Lung (tissue), 12 donors: Measurements from ENCODE around the gene ARHGAP8. TPM values are rescaled to one million over a fixed set of nuclear protein-coding genes. Genes with fewer than 3 reads are reported as not detected.

Experiments used
- ATAC-seq: fragments of 200-7000 bp; cut with Tn5 transposase; one replicate; pipeline ENCODE4 v1.9.1; 2020; ENCODE audit warnings: moderate number of reproducible peaks; ENCODE audit not compliant: insufficient read depth, low FRiP score
- DNase-seq, 3 donors: peaks; one replicate each; pipeline ENCODE4 v3.0.0-alpha.2; 2013 to 2017
- H3K27ac ChIP-seq, 2 donors: one replicate each; pipeline ENCODE4 v1.5.1; 2013; ENCODE audit warnings: mild to moderate bottlenecking in 2 of 2, moderate library complexity in 2 of 2, control low read depth in 1 of 2, inconsistent platforms in 1 of 2, low read depth in 1 of 2, low read length in 1 of 2
- H3K27me3 ChIP-seq, 3 donors: one replicate each; pipeline ENCODE4 v1.5.1; 2013; ENCODE audit warnings: low read length in 2 of 3; ENCODE audit not compliant: control insufficient read depth in 3 of 3, insufficient read depth in 3 of 3
- H3K36me3 ChIP-seq, 4 donors: one replicate each; pipeline ENCODE4 v1.5.1; 2013; ENCODE audit warnings: low read length in 4 of 4, mild to moderate bottlenecking in 1 of 4, moderate library complexity in 1 of 4; ENCODE audit not compliant: control insufficient read depth in 4 of 4, insufficient read depth in 4 of 4
- H3K4me1 ChIP-seq, 5 donors: one replicate each; pipeline ENCODE4 v1.5.1; 2013; ENCODE audit warnings: low read length in 5 of 5, mild to moderate bottlenecking in 2 of 5, moderate library complexity in 1 of 5; ENCODE audit not compliant: control insufficient read depth in 5 of 5, insufficient read depth in 5 of 5
- H3K4me3 ChIP-seq: one replicate; pipeline ENCODE4 v1.5.1; 2013; ENCODE audit warnings: mild to moderate bottlenecking, control low read depth, moderate library complexity
- H3K9ac ChIP-seq, 2 donors: one replicate each; pipeline ENCODE4 v1.5.1; 2013; ENCODE audit warnings: low read length in 2 of 2, control low read depth in 1 of 2; ENCODE audit not compliant: insufficient read depth in 1 of 2
- H3K9me3 ChIP-seq, 4 donors: one replicate each; pipeline ENCODE4 v1.5.1; 2013; ENCODE audit warnings: low read length in 3 of 4, mild to moderate bottlenecking in 1 of 4, moderate library complexity in 1 of 4; ENCODE audit not compliant: control insufficient read depth in 4 of 4, insufficient read depth in 3 of 4
- CTCF ChIP-seq: IDR thresholded peaks from 2 replicates; pipeline ENCODE4 v1.5.1; 2012; ENCODE audit warnings: mild to moderate bottlenecking; ENCODE audit errors: control extremely low read depth, extremely low read depth
- whole genome bisulfite sequencing, 2 donors: extraction: QIAGEN DNeasy Blood & Tissue Kit; methylation state at CpG; one replicate each; pipeline ENCODE4 v1.1.7; 2013; 5-methylcytosine and 5-hydroxymethylcytosine counted together
- polyA plus RNA-seq, 2 donors: library from polyadenylated mRNA; stranded (reverse); fragments of 200-250 nt; gene quantifications; one replicate each; pipeline ENCODE4 v1.2.1, GENCODE V29; 2013
- total RNA-seq, 2 donors: library from RNA; depleted of rRNA in 1 of 2; stranded (reverse); fragments of >200 nt in 1 of 2; gene quantifications; one replicate each; pipeline ENCODE4 v1.2.1, GENCODE V29; 2014 to 2021
- donor health status: control.
- donor health status: control.
- donor health status: Bipolar disorder and iron deficiency.
- donor health status: healthy.
- donor health status: DM: yes; HTN: yes; CAD: no.

Gene ARHGAP8
- total and polyA plus RNA-seq, 4 donors, result 6.8 to 21.6 (median 16.5) TPM

GRCh38 chr22:44705022-44705297 lies 47.4 kb upstream of the ARHGAP8 start:
- WGBS, 2 donors, result 92 to 94% methylated on average over 4 of the region's 4 CpGs
- no peaks in the 10 kb centered on the region for H3K9me3 ChIP-seq
- DNase-seq (no peak), ATAC-seq (no peak)
- H3K27me3 ChIP-seq, result no peaks in the 10 kb centered on the region
- H3K4me3 ChIP-seq, result no peak overlapping the region
- H3K4me1 ChIP-seq, result peaks cover 0 to 18% (median 8%) of the 10 kb centered on the region in 5 donors
- TF ChIP-seq CTCF, result no peak
- H3K9ac ChIP-seq, result no peak overlapping the region
- no peak overlapping the region for H3K27ac ChIP-seq
- no peaks in the 10 kb centered on the region for H3K36me3 ChIP-seq

- DNase-seq, result no peak
- Histone ChIP-seq H3K4me1 (peaks cover 0 to 21% (median 8%) of the 10 kb centered on the region in 5 donors), H3K27me3 (no peaks in the 10 kb centered on the region), H3K4me3 (no peak overlapping the region), H3K36me3 (no peaks in the 10 kb centered on the region), H3K9me3 (no peaks in the 10 kb centered on the region), H3K27ac (no peak overlapping the region), H3K9ac (no peak overlapping the region)
- TF ChIP-seq CTCF, result no peak
- WGBS, 2 donors, result 81 to 94% methylated on average over 8 of the region's 8 CpGs
- ATAC-seq, result no peak
Measured at GRCh38 chr22:44706488-44706887, 45.9 kb upstream of the ARHGAP8 start.

GRCh38 chr22:44707178-44707577 lies 45.2 kb upstream of the ARHGAP8 start:
- Histone ChIP-seq H3K27ac (no peak overlapping the region), H3K4me3 (no peak overlapping the region), H3K9me3 (no peaks in the 10 kb centered on the region), H3K27me3 (no peaks in the 10 kb centered on the region), H3K4me1 (peaks cover 0 to 25% (median 8%) of the 10 kb centered on the region in 5 donors), H3K9ac (no peak overlapping the region), H3K36me3 (no peaks in the 10 kb centered on the region)
- DNase-seq (no peak), ATAC-seq (no peak)
- TF ChIP-seq CTCF, result no peak
- WGBS, 2 donors, result 87 to 96% methylated on average over 10 of the region's 10 CpGs

GRCh38 chr22:44707752-44708151 lies 44.6 kb upstream of the ARHGAP8 start:
- no peak overlapping the region for H3K4me3 ChIP-seq
- H3K36me3 ChIP-seq, result no peaks in the 10 kb centered on the region
- H3K9me3 ChIP-seq, result no peaks in the 10 kb centered on the region
- 95 to 96% methylated on average over 11 of the region's 11 CpGs for WGBS, 2 donors
- no peak for TF ChIP-seq CTCF
- DNase-seq (no peak), ATAC-seq (no peak)
- no peak overlapping the region for H3K27ac ChIP-seq
- no peak overlapping the region for H3K9ac ChIP-seq
- H3K4me1 ChIP-seq, result peaks cover 0 to 25% (median 5%) of the 10 kb centered on the region in 5 donors
- H3K27me3 ChIP-seq, result no peaks in the 10 kb centered on the region
